ENCODE results near the gene AAK1.

DNA sequence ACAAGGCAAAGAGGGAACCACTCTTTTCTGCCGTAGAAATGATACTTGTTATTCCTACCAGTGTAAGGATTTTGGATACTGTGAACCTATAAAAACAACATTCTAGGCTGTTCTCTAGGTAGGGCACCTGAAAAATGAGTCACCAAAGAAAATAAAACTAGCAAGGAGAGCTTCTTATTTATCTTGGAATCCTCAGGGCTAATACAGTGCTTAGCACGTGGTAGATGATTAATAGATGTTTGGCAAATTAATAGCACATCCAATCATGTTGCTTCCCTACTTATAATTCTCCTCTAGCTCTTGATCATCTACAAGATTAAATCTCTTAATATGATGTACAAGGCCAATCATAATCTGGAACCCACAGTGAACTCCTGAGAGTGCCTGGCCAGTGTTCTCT is 73.1 kb downstream of the AAK1 start:
- TF ChIP-seq SUZ12 (IDR thresholded peaks at IDR 0.05; ENCODE audit: extremely low read depth, insufficient read depth, insufficient read length) (no peak), ZNF274 (IDR thresholded peaks at IDR 0.05; ENCODE audit: low read depth, low read length) (no peak), YY1 (IDR thresholded peaks at IDR 0.05; ENCODE audit: insufficient read depth, insufficient read length) (no peak)

All from NT2/D1 (cell line).